Stomach (tissue), 4 donors: ENCODE results near the gene KMT5C.

Experiments used
- CTCF ChIP-seq, 7 experiments: fragments of 450-650 bp in 4 of 7; fragments of 200-600 bp in 3 of 7; sonication (generic) in 3 of 7; IDR thresholded peaks; one replicate each; pipeline ENCODE4 v1.5.1; 2016 to 2019; ENCODE audit warnings: antibody characterized with exemption in 7 of 7, control low read depth in 2 of 7, mild to moderate bottlenecking in 1 of 7
- EP300 ChIP-seq: sonication (generic); formaldehyde crosslinking; IDR thresholded peaks from one replicate; pipeline ENCODE4 v1.6.1; 2017; ENCODE audit warnings: antibody characterized with exemption
- POLR2AphosphoS5 ChIP-seq, 3 donors: sonication (generic); formaldehyde crosslinking; IDR thresholded peaks; one replicate each; pipeline ENCODE4 v1.6.1; 2016; ENCODE audit warnings: antibody characterized with exemption in 3 of 3

- TF ChIP-seq EP300: no peak
- TF ChIP-seq POLR2AphosphoS5 (IDR thresholded peaks at IDR 0.05): no peak
- TF ChIP-seq CTCF (IDR thresholded peaks at IDR 0.05): no peak
Observed at GRCh38 chr19:55345818-55346724, 6.4 kb downstream of the KMT5C start.
